ENCODE measurements around the gene CRIM1. TPM values are rescaled to one million over a fixed set of nuclear protein-coding genes. Genes with fewer than 3 reads are reported as not detected.

The CRIM1 gene
- total and polyA plus RNA-seq, 2 experiments from 2014 or later: 76.4 to 485 TPM

- 51 to 60% methylated on average over 2 of the region's 2 CpGs for WGBS, 2 experiments (ENCODE audit: low coverage in 1 of 2, low lambda C conversion rate in 2 of 2, missing lambda C conversion rate in 2 of 2)
- peaks cover 35% of the 10 kb centered on the region for H3K4me1 ChIP-seq (ENCODE audit: insufficient read depth)
Measured at GRCh38 chr2:36526226-36526625, 170.6 kb downstream of the CRIM1 start.

GRCh38 chr2:36528274-36528673, 172.7 kb downstream of the CRIM1 start:
- peaks cover 43% of the 10 kb centered on the region for H3K4me1 ChIP-seq (ENCODE audit: insufficient read depth)
- H3K79me2 ChIP-seq (ENCODE audit: insufficient read depth): peaks cover 95% of the 10 kb centered on the region
- H2AFZ ChIP-seq: no peak overlapping the region
- in situ Hi-C loops (cut with MboI): no loop called here
- no peak overlapping the region for H3K4me3 ChIP-seq
- H3K27ac ChIP-seq: peak overlapping the region; percentile 63; the same call in 1 of the 2 replicates
- peaks cover 86% of the 10 kb centered on the region for H3K36me3 ChIP-seq (ENCODE audit: low read depth)
- H3K9me3 ChIP-seq (ENCODE audit: low read depth): no peaks in the 10 kb centered on the region
- no peak overlapping the region for H3K9ac ChIP-seq
- peaks cover 97% of the 10 kb centered on the region for H3F3A ChIP-seq (ENCODE audit: insufficient read depth)
- H4K20me1 ChIP-seq (ENCODE audit: insufficient read depth): no peaks in the 10 kb centered on the region
- 97 to 99% methylated on average over 4 of the region's 4 CpGs for WGBS, 2 experiments (ENCODE audit: low coverage in 1 of 2, low lambda C conversion rate in 2 of 2, missing lambda C conversion rate in 2 of 2)
- DNase-seq: no peak
- H3K4me2 ChIP-seq (ENCODE audit: unreplicated experiment): no peak overlapping the region
- H3K27me3 ChIP-seq (replicated peaks; ENCODE audit: insufficient read depth): no peaks in the 10 kb centered on the region
- no peaks in the 10 kb centered on the region for H3K9me2 ChIP-seq (ENCODE audit: insufficient read depth)
- TF ChIP-seq EZH2 (IDR thresholded peaks at IDR 0.05; ENCODE audit: insufficient read depth, poor library complexity, severe bottlenecking) (no peak), EZH2phosphoT487 (IDR thresholded peaks at IDR 0.05; ENCODE audit: insufficient read depth, low read depth) (no peak)

More at GRCh38 chr2:36526226-36526625, 170.6 kb downstream of the CRIM1 start:
- peak overlapping the region; percentile 44 for H3K27ac ChIP-seq
- no peak overlapping the region for H2AFZ ChIP-seq
- H3K9ac ChIP-seq: no peak overlapping the region
- H3K4me2 ChIP-seq (ENCODE audit: unreplicated experiment): no peak overlapping the region
- H3K36me3 ChIP-seq (ENCODE audit: low read depth): peaks cover 86% of the 10 kb centered on the region
- H3F3A ChIP-seq (ENCODE audit: insufficient read depth): peaks cover 97% of the 10 kb centered on the region
- DNase-seq: peak; percentile 53
- no peaks in the 10 kb centered on the region for H3K9me3 ChIP-seq (ENCODE audit: low read depth)
- no peaks in the 10 kb centered on the region for H4K20me1 ChIP-seq (ENCODE audit: insufficient read depth)
- H3K27me3 ChIP-seq (replicated peaks; ENCODE audit: insufficient read depth): no peaks in the 10 kb centered on the region
- H3K9me2 ChIP-seq (ENCODE audit: insufficient read depth): no peaks in the 10 kb centered on the region
- H3K79me2 ChIP-seq (ENCODE audit: insufficient read depth): peaks cover 95% of the 10 kb centered on the region
- no peak for TF ChIP-seq EZH2phosphoT487 (IDR thresholded peaks at IDR 0.05; ENCODE audit: insufficient read depth, low read depth)
- no peak for TF ChIP-seq EZH2 (IDR thresholded peaks at IDR 0.05; ENCODE audit: insufficient read depth, poor library complexity, severe bottlenecking)
- no peak overlapping the region for H3K4me3 ChIP-seq
- in situ Hi-C loops (cut with MboI): no loop called here

GRCh38 chr2:36528766-36529392, 173.3 kb downstream of the CRIM1 start:
- in situ Hi-C loops (cut with MboI): no loop called here
- no peak for DNase-seq
- peaks cover 97% of the 10 kb centered on the region for H3F3A ChIP-seq (ENCODE audit: insufficient read depth)
- H3K79me2 ChIP-seq (ENCODE audit: insufficient read depth): peaks cover 91% of the 10 kb centered on the region
- H3K4me3 ChIP-seq: no peak overlapping the region
- no peak overlapping the region for H3K4me2 ChIP-seq (ENCODE audit: unreplicated experiment)
- no peak overlapping the region for H3K9ac ChIP-seq
- H3K36me3 ChIP-seq (ENCODE audit: low read depth): peaks cover 86% of the 10 kb centered on the region
- H4K20me1 ChIP-seq (ENCODE audit: insufficient read depth): no peaks in the 10 kb centered on the region
- H3K27ac ChIP-seq: peak overlapping the region; percentile 63
- no peak overlapping the region for H2AFZ ChIP-seq
- H3K9me2 ChIP-seq (ENCODE audit: insufficient read depth): no peaks in the 10 kb centered on the region
- H3K27me3 ChIP-seq (replicated peaks; ENCODE audit: insufficient read depth): no peaks in the 10 kb centered on the region
- WGBS, 2 experiments (ENCODE audit: low coverage in 1 of 2, low lambda C conversion rate in 2 of 2, missing lambda C conversion rate in 2 of 2): 97 to 98% methylated on average over 7 of the region's 7 CpGs
- no peaks in the 10 kb centered on the region for H3K9me3 ChIP-seq (ENCODE audit: low read depth)
- TF ChIP-seq EZH2 (IDR thresholded peaks at IDR 0.05; ENCODE audit: insufficient read depth, poor library complexity, severe bottlenecking): no peak
- peaks cover 43% of the 10 kb centered on the region for H3K4me1 ChIP-seq (ENCODE audit: insufficient read depth)

DNA sequence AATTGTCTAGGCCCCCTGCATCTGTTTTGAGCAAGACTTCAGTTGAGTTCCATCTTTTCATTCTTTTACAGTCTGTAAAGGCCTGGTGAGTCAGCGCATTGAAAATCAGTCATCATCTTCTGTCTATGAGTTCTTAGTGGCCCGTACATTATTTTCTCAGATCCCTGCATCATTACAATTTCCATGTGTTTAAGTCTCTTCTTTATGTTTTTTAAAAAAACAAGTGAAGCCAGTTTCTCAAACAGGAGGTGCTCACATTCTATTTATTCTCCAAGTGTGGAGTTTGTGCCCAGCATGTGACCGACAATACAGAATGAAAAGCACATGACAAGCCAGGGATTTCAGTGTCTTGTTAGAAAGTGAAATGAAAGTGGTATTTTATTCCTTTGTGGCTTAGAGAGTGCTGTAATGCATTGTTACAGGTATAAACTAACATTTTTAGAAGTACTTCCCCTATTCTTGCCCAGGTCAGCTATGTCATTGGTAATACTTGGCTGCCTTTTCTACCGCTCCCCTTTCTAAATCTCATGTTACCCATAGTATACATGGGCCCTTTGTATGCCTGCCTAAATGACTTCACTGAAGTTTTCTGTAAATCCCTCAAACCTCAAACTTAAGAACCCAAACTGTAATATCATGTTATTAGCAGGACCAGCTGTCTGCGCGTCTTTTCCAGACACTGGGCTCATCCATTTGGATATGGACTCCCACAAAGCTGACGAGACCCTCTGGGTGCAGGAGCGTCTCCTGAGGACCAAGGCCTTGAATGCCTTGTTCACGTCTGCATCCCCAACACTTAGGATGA, 174.8 kb downstream of the CRIM1 start:
- Histone ChIP-seq H3K4me3 (no peak overlapping the region), H3K4me1 (ENCODE audit: insufficient read depth) (peaks cover 43% of the 10 kb centered on the region), H3F3A (ENCODE audit: insufficient read depth) (peaks cover 94% of the 10 kb centered on the region), H3K27ac (peak overlapping the region; percentile 63), H3K9me2 (ENCODE audit: insufficient read depth) (no peaks in the 10 kb centered on the region), H3K27me3 (replicated peaks; ENCODE audit: insufficient read depth) (no peaks in the 10 kb centered on the region), H4K20me1 (ENCODE audit: insufficient read depth) (no peaks in the 10 kb centered on the region), H3K79me2 (ENCODE audit: insufficient read depth) (peaks cover 76% of the 10 kb centered on the region), H3K4me2 (ENCODE audit: unreplicated experiment) (peak overlapping the region; percentile 15), H2AFZ (no peak overlapping the region), H3K9me3 (ENCODE audit: low read depth) (no peaks in the 10 kb centered on the region), H3K36me3 (ENCODE audit: low read depth) (peaks cover 72% of the 10 kb centered on the region), H3K9ac (peak overlapping the region; percentile 9)
- peak; percentile 84 for DNase-seq
- 68 to 72% methylated on average over 9 of the region's 9 CpGs for WGBS, 2 experiments (ENCODE audit: low coverage in 1 of 2, low lambda C conversion rate in 2 of 2, missing lambda C conversion rate in 2 of 2)
- in situ Hi-C loops (cut with MboI): loop anchor here (10.0 kb wide), 1 partner anchor 134 kb away; no protein-coding TSS in a partner anchor
- TF ChIP-seq EZH2phosphoT487 (IDR thresholded peaks at IDR 0.05; ENCODE audit: insufficient read depth, low read depth) (no peak), EZH2 (IDR thresholded peaks at IDR 0.05; ENCODE audit: insufficient read depth, poor library complexity, severe bottlenecking) (no peak)

Data from GM23248 (cell line).